ENCODE results near the gene PLEK.
"Not testable (repeated sequence)": the region's sequence is repeated elsewhere in the genome, so short reads cannot be mapped to it uniquely, and the experiment has no call there.

Gene PLEK

GRCh38 chr2:68418855-68419254, 53.8 kb downstream of the PLEK start:
- no peak for DNase-seq

GRCh38 chr2:68420254-68420910, 55.3 kb downstream of the PLEK start:
- DNase-seq, result no peak

- DNase-seq, result no peak
Measured at GRCh38 chr2:68423966-68424650, 59.0 kb downstream of the PLEK start.

- no peak for DNase-seq
Measured at GRCh38 chr2:68425503-68425902, 60.4 kb downstream of the PLEK start.

- no peak for DNase-seq
Measured at GRCh38 chr2:68426446-68426845, 61.4 kb downstream of the PLEK start.

GRCh38 chr2:68426848-68427579, 61.9 kb downstream of the PLEK start:
- DNase-seq, result no peak

GRCh38 chr2:68428126-68428525, 63.0 kb downstream of the PLEK start:
- no peak for DNase-seq

- no peak for DNase-seq
Measured at GRCh38 chr2:68428746-68429145, 63.7 kb downstream of the PLEK start.

- DNase-seq, result no peak
Measured at GRCh38 chr2:68429311-68429826, 64.3 kb downstream of the PLEK start.

GRCh38 chr2:68431316-68431972, 66.4 kb downstream of the PLEK start:
- no peak for DNase-seq

- no peak for DNase-seq
Measured at GRCh38 chr2:68432696-68433658, 67.9 kb downstream of the PLEK start.

- DNase-seq, result no peak
Measured at GRCh38 chr2:68434981-68435380, 69.9 kb downstream of the PLEK start.

GRCh38 chr2:68435615-68436014, 70.5 kb downstream of the PLEK start:
- DNase-seq, result no peak

- no peak for DNase-seq
Measured at GRCh38 chr2:68436270-68436669, 71.2 kb downstream of the PLEK start.

- no peak for DNase-seq
Measured at GRCh38 chr2:68438455-68439303, 73.6 kb downstream of the PLEK start.

- peak; percentile 21 to 77 (median 70) for DNase-seq
Measured at GRCh38 chr2:68441179-68441993, 76.3 kb downstream of the PLEK start.

- DNase-seq, result no peak
Measured at GRCh38 chr2:68441994-68442322, 76.9 kb downstream of the PLEK start.

GRCh38 chr2:68446425-68446824, 81.3 kb downstream of the PLEK start:
- not testable (repeated sequence) for DNase-seq
